ENCODE measurements around the gene MAK. TPM values are rescaled to one million over a fixed set of nuclear protein-coding genes. Genes with fewer than 3 reads are reported as not detected.
A peak's percentile ranks its signal among the peaks of the same experiment; 100 is the strongest.
"Not testable (repeated sequence)": the region's sequence is repeated elsewhere in the genome, so short reads cannot be mapped to it uniquely, and the experiment has no call there.

Gene MAK
- 1 to 10 TPM in 4 of 7 donors, under 1 TPM in 3; 0.39 to 2.2 (median 1.1) TPM for total RNA-seq
- polyA plus RNA-seq: under 1 TPM; 0.05 to 0.19 (median 0.11) TPM
- long read RNA-seq, donor 1: 0 reads
- long read RNA-seq, donor 2: 0 reads

DNA sequence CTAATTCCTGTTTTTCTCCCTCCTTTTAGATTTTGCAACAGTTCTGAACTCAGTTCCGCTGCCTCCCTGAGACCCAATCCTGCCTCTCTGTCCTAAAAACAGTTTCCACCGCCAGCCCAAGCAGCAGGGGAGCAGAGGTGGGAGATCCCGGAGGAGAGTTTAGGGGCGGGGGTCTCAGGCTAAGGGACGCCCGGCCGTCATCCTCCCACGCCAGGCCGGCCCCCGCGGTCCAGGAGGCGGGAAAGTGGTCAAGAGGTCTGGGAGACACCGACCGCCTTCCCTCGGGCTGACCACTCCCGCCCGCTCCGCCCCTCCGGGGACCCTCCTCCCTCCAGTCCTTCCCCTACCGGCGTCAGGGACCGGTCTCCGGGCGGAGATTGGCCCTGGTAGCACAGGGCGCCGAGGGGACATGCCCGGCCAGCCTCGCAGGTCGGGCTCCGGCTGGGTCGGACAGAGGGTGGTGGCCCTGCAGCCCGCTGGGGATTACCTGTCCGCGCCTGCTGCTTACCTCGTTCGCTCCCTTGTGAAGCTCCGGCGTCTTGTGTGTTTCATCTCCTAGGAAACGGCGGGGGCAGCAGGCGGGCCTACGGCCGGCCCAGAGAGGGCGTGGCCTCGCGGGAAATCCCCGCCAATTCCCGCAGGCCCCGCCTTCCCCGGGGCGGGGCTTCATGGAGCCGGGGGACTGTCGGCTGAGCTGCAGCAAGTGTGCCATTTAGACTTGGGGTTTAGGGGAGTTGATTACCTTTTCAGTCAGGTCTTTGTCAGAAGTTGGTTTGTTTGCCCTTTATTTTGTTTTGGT lies at the start of gene MAK:
TSS of gene MAK (minus strand) at position 545 of the 799 bp plus-strand sequence. CDS start 7,891 bp downstream, outside the sequence.
- Histone ChIP-seq H3K27me3 (replicated peaks in 1 of 7) (peaks cover 0 to 66% (median 27%) of the 10 kb centered on the region in 7 donors), H3K4me1 (peaks cover 4 to 27% (median 22%) of the 10 kb centered on the region in 6 donors), H3K27ac (peak within 1 kb of the TSS in 7 of 8 donors; percentile 54 to 86 (median 70)), H3K9me3 (peaks cover 0 to 9% (median 0%) of the 10 kb centered on the region in 8 donors), H3K36me3 (no peaks in the 10 kb centered on the region), H3K4me3 (peak within 1 kb of the TSS; percentile 40 to 81 (median 72))
- peak; percentile 65 to 85 (median 78) for TF ChIP-seq POLR2AphosphoS5 (IDR thresholded peaks at IDR 0.05)
- TF ChIP-seq POLR2A (IDR thresholded peaks at IDR 0.05): no peak
- TF ChIP-seq, protein P1, sequence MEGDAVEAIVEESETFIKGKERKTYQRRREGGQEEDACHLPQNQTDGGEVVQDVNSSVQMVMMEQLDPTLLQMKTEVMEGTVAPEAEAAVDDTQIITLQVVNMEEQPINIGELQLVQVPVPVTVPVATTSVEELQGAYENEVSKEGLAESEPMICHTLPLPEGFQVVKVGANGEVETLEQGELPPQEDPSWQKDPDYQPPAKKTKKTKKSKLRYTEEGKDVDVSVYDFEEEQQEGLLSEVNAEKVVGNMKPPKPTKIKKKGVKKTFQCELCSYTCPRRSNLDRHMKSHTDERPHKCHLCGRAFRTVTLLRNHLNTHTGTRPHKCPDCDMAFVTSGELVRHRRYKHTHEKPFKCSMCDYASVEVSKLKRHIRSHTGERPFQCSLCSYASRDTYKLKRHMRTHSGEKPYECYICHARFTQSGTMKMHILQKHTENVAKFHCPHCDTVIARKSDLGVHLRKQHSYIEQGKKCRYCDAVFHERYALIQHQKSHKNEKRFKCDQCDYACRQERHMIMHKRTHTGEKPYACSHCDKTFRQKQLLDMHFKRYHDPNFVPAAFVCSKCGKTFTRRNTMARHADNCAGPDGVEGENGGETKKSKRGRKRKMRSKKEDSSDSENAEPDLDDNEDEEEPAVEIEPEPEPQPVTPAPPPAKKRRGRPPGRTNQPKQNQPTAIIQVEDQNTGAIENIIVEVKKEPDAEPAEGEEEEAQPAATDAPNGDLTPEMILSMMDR (IDR thresholded peaks at IDR 0.05 in 8 of 11, conservative IDR thresholded peaks at IDR 0.05 in 3 of 11): no peak
- intact Hi-C loops (cut with DNase I; ENCODE audit: low total_unique reads): no loop called here
- DNase-seq: peak; percentile 95
- 0 to 1% (median 1%) methylated on average over 24 to 53 of the region's 53 CpGs for WGBS, 5 donors

DNA sequence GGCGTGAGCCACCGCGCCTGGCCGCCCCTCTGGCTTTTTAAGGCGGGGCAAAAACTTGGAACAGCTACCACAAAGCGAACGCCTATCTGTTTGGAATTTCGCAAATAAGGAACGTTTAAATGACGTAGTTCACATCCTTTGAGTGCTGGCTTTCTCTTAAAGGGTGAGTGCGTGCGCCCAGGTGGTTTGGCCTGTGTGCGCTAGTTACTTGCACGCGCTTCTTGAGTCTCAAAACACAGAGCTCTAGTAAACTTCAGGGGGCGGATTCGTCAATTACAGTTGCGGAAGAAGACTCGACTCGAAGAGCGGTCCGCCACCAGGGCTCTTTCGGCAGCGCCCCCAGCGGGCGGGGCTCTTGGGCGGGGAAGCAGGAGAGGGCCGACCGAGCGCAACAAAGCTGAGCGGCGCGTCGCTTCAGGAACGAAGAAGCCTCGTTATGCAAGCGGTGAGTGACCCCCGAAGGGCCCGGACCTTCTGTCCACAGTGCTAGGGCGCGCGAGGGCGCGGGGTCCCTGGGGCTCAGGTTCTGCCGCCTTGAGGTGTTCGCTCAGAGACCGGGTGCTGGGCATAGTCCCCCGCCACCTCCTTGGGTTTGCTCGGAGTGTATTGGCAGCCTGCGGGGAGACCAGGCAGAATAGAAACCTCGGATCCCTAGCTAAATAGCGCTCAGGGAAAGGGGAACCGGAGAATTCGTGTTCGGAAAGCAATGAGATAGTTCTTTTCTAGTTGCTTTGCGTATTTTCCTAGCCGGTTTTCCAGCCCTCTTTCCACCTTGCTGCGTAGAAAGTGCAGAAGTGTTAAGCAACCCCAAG lies 48.6 kb upstream of the MAK start, which contains the start of gene SYCP2L:
TSS of gene SYCP2L (plus strand) at position 362 of the 812 bp plus-strand sequence. CDS start at position 437, 75 bp downstream.
- WGBS, 5 donors: 1 to 7% (median 4%) methylated on average over 52 to 58 of the region's 58 CpGs
- Histone ChIP-seq H3K4me3 (peak within 1 kb of the TSS in 7 of 8 donors; percentile 15 to 57 (median 19)), H3K27ac (no peak within 1 kb of the TSS), H3K4me1 (peaks cover 0 to 58% (median 32%) of the 10 kb centered on the region in 6 donors), H3K36me3 (no peaks in the 10 kb centered on the region), H3K9me3 (peaks cover 0 to 8% (median 0%) of the 10 kb centered on the region in 8 donors), H3K27me3 (replicated peaks in 1 of 7) (peaks cover 10 to 83% (median 59%) of the 10 kb centered on the region in 7 donors)
- TF ChIP-seq POLR2A (IDR thresholded peaks at IDR 0.05) (no peak), POLR2AphosphoS5 (IDR thresholded peaks at IDR 0.05) (no peak)
- TF ChIP-seq, protein P1 (IDR thresholded peaks at IDR 0.05 in 8 of 11, conservative IDR thresholded peaks at IDR 0.05 in 3 of 11): peak in 1 of 11 experiments; percentile 25
- no peak for DNase-seq
- intact Hi-C loops (cut with DNase I; ENCODE audit: low total_unique reads): no loop called here

- intact Hi-C loops (cut with DNase I; ENCODE audit: low total_unique reads); H3K36me3 ChIP-seq; H3K9me3 ChIP-seq; DNase-seq; H3K27ac ChIP-seq: not testable (repeated sequence)
- peaks cover 10 to 89% (median 64%) of the 10 kb centered on the region in 7 donors for H3K27me3 ChIP-seq (replicated peaks in 1 of 7)
- peaks cover 0 to 62% (median 35%) of the 10 kb centered on the region in 6 donors for H3K4me1 ChIP-seq
- 23 to 31% (median 29%) methylated on average over 10 to 11 of the region's 11 CpGs for WGBS, 5 donors
- H3K4me3 ChIP-seq: peak overlapping the region in 7 of 8 donors; percentile 15 to 57 (median 19)
These were observed 48.0 kb upstream of the MAK start for GRCh38 chr6:10886365-10886690.

GRCh38 chr6:10884245-10884972 lies 46.1 kb upstream of the MAK start:
- peaks cover 0 to 57% (median 33%) of the 10 kb centered on the region in 6 donors for H3K4me1 ChIP-seq
- H3K27me3 ChIP-seq (replicated peaks in 1 of 7): peaks cover 10 to 100% (median 74%) of the 10 kb centered on the region in 7 donors
- no peak for TF ChIP-seq POLR2A (IDR thresholded peaks at IDR 0.05)
- TF ChIP-seq, protein P1 (IDR thresholded peaks at IDR 0.05 in 8 of 11, conservative IDR thresholded peaks at IDR 0.05 in 3 of 11): no peak
- no peak for TF ChIP-seq POLR2AphosphoS5 (IDR thresholded peaks at IDR 0.05)
- no peak for DNase-seq
- H3K9me3 ChIP-seq: no peaks in the 10 kb centered on the region
- peak overlapping the region in 1 of 8 donors; percentile 45 for H3K4me3 ChIP-seq
- no peak overlapping the region for H3K27ac ChIP-seq
- no peaks in the 10 kb centered on the region for H3K36me3 ChIP-seq
- WGBS, 5 donors: 18 to 33% (median 25%) methylated on average over 22 to 24 of the region's 24 CpGs
- intact Hi-C loops (cut with DNase I; ENCODE audit: low total_unique reads): no loop called here
